Activated CD4-positive, alpha-beta T cell treated with anti-CD3 and anti-CD28 coated beads for 48 hours (primary cell): Measurements from ENCODE around the gene ADK.
"Not testable (repeated sequence)": the region's sequence is repeated elsewhere in the genome, so short reads cannot be mapped to it uniquely, and the experiment has no call there.

Experiments used
- DNase-seq: peaks from one replicate; pipeline ENCODE4 v3.0.0-alpha.2; 2020

The ADK gene

GRCh38 chr10:74573497-74573896 lies 422.5 kb downstream of the ADK start:
- not testable (repeated sequence) for DNase-seq

GRCh38 chr10:74575191-74575720 lies 424.2 kb downstream of the ADK start:
- no peak for DNase-seq

- DNase-seq, result no peak
Observed at GRCh38 chr10:74575912-74576311, 424.9 kb downstream of the ADK start.

- no peak for DNase-seq
Observed at GRCh38 chr10:74576586-74576985, 425.6 kb downstream of the ADK start.

- DNase-seq, result not testable (repeated sequence)
Observed at GRCh38 chr10:74580438-74580837, 429.4 kb downstream of the ADK start.

GRCh38 chr10:74582566-74582965 lies 431.5 kb downstream of the ADK start:
- DNase-seq, result no peak

GRCh38 chr10:74585231-74586087 lies 434.4 kb downstream of the ADK start:
- DNase-seq, result peak; percentile 62

GRCh38 chr10:74586088-74586585 lies 435.1 kb downstream of the ADK start:
- DNase-seq, result peak; percentile 48

- no peak for DNase-seq
Observed at GRCh38 chr10:74587109-74587854, 436.3 kb downstream of the ADK start.

- DNase-seq, result peak; percentile 88
Observed at GRCh38 chr10:74589226-74589673, 438.2 kb downstream of the ADK start.

- DNase-seq, result no peak
Observed at GRCh38 chr10:74589851-74590250, 438.8 kb downstream of the ADK start.

GRCh38 chr10:74593470-74593869 lies 442.4 kb downstream of the ADK start:
- DNase-seq, result no peak

- DNase-seq, result no peak
Observed at GRCh38 chr10:74596713-74597112, 445.7 kb downstream of the ADK start.

- DNase-seq, result no peak
Observed at GRCh38 chr10:74598891-74599566, 448.0 kb downstream of the ADK start.

GRCh38 chr10:74599672-74600071 lies 448.7 kb downstream of the ADK start:
- DNase-seq, result no peak

- no peak for DNase-seq
Observed at GRCh38 chr10:74600170-74600569, 449.1 kb downstream of the ADK start.

- no peak for DNase-seq
Observed at GRCh38 chr10:74602576-74602975, 451.6 kb downstream of the ADK start.

- DNase-seq, result no peak
Observed at GRCh38 chr10:74610299-74610698, 459.3 kb downstream of the ADK start.

- DNase-seq, result no peak
Observed at GRCh38 chr10:74612195-74612594, 461.2 kb downstream of the ADK start.

GRCh38 chr10:74620626-74621025 lies 469.6 kb downstream of the ADK start:
- DNase-seq, result no peak

- no peak for DNase-seq
Observed at GRCh38 chr10:74623786-74624185, 472.8 kb downstream of the ADK start.

- no peak for DNase-seq
Observed at GRCh38 chr10:74624501-74624900, 473.5 kb downstream of the ADK start.

GRCh38 chr10:74628136-74628535 lies 477.1 kb downstream of the ADK start:
- DNase-seq, result no peak
